ENCODE results near the gene HOXB1.

HOXB1 gene

DNA sequence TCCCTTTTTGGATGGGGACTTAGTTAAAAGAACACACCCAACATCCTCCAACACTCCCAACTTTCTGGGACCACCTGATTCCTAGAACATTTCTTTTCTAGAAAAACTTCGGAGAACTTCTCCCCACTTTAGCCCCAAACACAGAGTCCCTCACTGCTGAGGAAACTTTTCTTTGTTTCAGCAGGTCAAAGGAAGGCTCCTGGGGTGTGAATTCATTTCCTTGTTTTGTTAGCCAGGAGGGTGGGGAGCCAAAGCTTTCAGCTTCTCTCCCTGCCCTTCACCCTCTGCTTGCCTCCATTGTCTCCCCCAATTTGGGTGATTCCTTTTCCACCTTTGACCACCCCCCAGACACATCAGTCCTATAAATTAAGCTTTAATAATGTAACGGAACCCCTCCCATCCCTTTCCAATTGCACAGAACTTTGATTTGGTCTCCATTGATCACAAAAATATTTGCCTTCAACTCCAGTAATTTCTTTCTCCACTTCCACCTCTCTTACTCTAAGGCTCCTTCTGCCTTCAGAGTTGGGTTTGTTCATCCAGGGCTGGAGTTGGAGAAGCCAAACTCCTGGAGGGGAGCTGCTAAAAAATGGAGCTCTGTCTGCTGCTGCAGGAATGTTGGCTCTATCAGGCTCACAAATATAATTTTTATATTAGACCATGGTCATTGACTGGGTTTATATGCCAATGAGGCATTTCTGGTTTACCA lies 37.0 kb upstream of the HOXB1 start:
- no peak for DNase-seq (ENCODE audit: low read depth, low spot score)

DNA sequence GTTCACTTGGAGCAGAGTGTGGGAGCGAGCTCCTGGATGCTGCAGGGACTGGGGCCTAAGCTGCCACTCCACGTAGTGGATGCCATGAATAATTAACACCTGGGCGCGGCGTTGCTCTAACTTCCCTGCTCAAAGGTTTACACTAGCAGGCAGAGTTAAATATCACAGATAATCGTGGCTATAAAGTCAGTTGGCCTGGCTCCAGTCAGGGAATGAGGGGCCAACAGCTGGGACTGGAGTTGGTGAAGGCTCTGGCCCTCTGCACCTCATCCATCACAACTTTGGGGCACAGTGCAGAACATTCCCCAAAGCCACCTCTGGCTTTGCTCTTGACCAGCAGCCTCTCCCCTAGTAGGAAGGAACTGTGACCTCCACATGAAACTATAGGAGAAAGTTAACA lies 36.4 kb upstream of the HOXB1 start:
- DNase-seq (ENCODE audit: low read depth, low spot score): no peak

DNA sequence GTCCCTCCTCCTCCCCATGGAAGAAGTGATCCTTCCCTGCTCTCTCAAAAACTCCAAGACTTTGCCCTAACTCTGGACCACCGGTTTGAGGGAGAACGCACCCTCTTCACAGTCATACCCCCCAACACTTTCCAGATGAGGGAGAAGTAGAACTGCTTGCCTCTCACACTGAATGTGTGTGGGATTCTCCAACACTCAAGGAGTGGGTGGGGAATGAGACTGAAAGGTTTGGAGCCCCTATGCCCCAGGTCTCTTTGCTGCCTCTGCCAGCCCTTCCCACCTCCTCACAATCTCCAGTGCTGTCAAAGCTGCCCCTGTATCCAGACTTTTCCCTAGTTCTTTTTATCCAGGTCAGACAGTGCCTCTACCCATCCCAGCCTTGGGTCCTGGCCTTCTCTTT lies 35.9 kb upstream of the HOXB1 start:
- DNase-seq (ENCODE audit: low read depth, low spot score): no peak

DNA sequence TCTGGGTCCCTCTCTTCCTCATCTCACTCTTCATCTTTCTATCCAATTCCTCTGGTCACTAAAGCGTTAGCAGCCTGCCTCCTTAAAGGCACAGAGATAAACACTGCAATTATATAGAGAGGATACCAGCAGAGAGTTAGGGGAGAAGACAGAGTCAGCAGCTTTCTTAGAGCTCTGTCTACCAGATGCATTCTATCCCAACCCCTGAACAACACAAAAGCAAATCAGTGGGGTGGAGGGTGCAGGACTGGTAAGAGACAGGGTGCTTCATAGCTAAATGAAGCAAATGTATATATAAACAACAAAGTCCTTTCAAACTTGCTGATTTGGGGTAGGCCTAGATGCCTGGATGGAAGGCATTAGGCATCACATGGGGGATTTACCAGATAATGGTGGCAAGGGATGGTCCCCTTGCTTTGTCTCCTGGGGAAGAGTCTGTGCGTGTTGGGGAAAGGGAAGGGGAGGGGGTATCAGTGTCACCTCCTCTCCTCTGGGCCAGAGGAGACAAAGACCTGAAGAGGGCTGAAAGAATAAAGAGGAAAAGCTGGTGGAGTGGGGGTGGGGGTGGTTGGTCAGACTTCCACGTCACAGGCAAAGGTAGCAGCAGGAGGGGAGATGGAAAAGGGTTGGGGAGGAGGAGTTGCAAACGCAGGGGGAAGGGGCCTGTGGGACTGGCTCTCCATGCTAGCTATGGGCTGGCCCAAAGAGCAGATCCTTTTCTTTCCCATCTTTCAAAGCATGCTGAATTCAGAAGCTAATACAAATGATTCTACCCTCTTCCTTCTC lies 35.3 kb upstream of the HOXB1 start:
- no peak for DNase-seq (ENCODE audit: low read depth, low spot score)

DNA sequence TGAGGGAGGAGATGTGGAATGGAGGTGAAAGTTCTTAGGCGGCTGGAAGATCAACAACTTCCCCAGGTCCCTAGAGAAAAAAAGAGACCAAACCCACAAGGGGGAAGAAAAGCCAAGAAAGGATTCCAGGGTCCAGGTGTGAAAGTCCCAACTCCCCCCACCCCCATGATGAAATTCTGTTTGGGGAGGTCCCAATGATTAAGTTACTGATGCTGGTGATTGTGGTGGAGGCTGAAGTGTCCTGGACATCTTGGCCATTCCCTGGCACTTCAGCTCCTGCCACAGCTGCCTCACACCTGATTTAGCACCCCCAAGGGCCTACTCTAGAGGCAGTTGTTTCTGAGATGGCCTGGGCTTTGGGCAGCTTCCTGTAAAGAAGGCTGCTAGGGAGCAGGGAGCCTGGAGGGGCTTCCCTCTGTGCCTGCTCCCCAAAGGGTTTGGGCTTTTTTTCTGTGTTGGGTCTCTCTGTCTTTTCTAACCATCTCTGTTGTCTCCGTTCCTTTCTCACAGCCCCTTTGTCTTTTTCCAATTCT lies 34.3 kb upstream of the HOXB1 start:
- DNase-seq (ENCODE audit: low read depth, low spot score): no peak

DNA sequence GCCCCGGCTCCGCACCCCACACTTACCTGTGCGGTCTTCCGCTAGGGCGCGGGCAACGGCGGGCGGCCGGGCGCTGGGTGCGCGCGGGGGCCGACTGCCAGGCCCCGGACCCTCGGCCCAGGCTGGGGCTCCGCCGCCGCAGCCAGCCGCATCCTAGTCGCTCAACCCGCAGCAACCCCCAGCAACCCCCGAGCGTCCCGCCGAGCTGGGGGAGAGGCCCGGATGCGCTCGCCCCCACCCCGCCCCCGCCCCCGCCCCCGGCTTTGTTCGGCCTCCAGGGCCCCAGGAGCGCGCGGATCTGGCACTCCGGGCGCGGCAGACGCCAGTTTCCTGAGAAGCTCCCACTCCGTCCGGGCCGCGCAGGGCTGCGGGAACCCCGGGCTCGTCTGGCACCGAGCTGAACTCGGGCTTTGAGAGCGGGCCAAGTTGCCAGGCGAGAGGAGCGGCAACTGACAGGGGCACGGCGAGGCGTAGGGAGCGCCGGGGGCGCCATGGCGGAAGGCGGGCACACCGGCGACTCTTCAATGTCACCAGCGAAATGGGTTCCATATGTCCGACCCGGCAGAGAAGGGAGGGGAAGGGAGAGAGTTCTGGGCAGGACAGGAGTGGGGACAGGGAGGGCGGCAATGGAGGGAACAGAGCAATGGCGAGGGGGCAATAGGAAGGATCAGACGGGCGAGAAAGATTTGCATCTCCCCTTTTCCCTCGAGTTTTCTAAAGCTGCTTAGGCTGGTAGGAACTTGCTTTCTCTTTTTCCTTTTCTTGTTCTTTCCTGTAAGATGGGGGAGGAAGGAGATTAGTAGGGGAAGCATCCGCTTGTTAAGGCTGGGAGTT lies 33.6 kb upstream of the HOXB1 start:
- no peak for DNase-seq (ENCODE audit: low read depth, low spot score)

DNA sequence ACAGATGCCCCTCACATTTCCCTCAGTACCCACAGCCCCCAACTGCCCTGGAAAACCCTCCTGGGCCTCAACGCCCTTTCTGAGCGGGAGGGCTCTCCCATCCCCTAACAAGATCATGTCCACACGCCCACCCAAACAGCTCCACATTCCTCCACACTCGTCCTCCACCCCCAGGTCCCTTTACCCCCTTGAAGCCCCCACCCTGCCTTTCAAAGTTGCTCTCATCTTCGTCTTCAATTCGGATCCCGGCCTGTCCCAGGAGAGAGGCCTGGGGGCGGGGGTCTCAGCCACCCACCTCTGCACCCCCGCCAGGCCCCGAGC lies 33.0 kb upstream of the HOXB1 start:
- DNase-seq (ENCODE audit: low read depth, low spot score): no peak

DNA sequence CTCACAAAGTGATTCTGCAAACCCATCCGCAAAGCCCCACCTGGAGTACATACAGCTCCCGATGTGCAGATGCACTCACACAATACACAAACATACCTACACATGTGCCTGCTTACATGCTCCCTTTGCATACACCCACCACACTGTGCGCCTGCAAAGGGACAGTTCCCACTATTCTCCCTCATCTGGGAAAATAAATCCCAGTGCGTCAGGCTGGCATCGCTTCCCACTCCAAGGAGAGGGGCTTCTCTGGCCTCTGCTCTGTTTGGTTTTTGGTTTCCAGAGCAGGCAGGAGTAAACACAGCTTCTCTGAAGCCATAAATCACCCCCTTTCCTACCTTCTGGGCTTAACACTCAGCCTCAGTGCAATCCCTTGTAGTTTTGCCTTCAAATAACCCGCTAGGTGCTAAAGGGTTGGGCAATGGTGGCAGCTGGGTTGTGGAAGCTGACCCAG lies 32.6 kb upstream of the HOXB1 start:
- no peak for DNase-seq (ENCODE audit: low read depth, low spot score)

DNA sequence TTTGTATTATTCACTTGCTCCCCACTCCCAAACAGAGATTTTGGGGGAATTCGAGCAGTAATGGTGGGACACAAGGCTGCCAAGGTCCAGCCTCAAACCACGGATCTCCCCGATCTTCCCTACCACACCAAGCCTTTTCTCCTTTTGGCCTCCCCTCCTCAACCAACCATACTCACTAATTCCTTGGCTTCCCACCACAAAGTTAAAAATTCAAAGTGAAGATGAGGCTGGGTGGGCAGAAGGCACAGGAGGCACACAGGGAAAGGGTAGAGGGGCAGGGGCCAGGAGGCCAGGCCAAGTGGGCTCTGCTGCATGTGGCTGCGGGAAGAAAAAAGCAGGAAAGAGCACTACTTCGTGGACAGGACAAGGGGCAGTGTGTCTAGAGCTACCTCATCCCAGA lies 32.1 kb upstream of the HOXB1 start:
- no peak for DNase-seq (ENCODE audit: low read depth, low spot score)

DNA sequence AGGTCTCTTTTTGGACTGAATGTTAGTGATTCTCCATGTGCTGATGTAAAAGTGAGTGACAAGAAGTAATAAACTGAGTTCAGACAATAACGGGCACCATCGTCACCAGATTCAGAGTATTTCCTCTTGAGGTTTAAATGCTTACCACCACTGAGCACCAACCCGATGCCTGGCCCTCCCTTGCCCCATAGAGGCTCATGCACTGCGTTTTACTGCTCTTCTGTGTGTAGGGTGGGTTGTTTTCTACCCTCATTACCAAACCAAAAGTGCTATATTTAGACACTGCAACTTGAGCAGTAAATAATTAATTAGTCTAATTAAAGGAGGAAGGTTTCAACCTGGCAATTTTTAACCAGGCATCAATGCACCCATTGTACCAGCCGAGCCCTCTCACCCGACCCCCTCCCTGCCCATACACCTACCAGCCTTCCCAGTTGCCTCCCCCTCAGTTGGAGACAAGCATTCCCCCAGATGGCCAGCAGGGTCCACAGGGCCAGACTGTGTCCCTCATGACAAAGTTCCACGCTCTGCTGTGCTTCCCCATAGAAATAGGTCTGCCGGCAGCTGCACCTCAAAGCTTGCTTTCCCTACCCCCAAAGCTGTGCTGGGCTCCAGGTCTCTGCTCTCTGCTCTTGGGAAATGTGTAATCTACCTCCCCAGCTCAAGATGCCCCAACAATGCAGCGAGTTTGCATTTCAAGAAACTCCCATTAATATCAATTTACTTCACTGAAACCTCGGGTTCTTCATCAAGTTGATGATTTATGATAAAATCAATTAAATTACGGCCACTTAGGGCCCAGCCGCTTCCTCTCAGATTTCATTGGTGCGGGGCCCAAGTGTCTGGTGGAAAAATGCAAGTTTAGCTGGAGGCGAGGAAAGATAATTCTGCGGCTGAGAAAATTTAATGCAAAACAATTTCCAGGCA lies 31.3 kb upstream of the HOXB1 start:
- DNase-seq (ENCODE audit: low read depth, low spot score): no peak

DNA sequence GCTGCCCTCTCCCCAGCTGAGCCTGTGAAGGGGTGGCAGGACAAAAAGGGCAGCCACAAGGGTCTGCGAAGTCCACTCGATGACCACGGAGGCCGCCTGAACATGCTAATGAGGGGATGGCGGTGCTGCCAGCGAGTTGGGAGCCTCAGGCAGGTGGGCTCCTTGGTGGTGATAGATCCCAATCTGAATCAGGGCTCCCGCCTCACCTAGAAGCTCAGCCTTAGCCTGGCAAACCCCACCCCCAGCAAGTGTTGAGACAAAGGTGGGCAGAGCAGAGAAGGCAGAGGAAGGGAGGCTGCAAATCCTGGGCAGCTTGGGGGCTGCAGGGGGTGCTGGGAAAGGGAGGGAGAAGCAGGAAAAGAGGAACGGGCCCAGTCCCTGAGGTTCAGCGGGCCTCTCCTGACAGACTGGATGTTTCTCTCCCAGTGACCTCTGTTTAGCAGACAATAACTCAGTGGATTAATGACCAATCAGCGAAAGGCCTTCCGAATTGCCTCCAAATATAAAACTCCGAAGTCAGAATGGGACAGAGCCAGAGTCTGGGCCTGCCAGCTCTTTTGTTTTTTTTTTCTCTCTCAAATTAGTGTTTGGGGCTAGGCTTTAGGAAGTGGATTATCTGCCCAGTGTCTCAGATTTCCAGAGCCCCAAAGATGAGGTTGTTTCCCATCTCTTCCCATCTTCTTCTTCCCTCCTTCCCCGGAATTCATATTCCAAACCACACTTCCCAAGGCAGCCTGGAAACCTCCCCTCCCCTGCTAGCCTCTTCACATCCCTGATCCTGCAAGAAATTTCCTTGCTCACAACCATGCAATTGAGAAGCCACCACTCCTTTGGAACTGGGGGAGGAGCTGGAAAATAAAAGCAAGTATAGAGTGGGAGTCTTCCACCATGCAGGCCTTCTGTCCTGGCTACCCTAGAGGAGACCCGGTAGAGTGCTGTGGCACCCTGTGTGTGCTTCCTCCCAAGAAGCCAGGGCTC lies 29.3 kb upstream of the HOXB1 start:
- DNase-seq (ENCODE audit: low read depth, low spot score): no peak

DNA sequence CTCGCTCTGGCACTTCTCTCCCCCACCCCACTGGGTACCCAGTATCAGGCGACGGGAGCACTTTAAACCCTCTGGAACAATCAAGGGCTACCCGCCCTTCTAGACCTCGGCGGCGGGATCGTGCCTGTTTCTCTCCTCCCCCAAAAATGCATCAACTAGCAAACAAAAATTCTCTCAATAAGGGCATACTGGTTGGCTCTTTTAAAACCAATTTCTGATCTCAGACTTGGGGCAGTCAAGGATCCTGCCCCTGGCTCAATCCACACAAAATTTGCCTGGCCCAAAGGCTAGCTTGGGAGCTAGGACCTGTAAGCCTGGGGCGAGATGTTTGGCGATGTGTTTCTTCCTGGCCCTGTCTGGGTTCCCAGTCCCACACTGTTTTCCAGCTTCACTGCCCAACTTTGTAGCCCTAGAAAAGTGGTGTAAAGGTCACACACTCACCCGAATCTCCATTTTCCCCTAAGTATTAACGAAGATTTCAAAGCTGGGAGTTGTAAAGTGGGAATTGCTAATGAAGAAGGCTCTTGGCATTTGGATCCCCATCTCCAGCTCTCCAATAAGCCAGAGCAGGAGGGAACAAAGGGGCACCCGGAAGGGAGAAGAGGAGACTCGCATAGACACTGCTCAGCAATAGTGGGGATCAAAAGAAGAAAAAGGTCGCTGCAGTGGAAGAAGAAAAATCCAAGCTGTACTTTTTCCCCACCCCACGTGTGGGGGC lies 28.5 kb upstream of the HOXB1 start:
- DNase-seq (ENCODE audit: low read depth, low spot score): no peak

DNA sequence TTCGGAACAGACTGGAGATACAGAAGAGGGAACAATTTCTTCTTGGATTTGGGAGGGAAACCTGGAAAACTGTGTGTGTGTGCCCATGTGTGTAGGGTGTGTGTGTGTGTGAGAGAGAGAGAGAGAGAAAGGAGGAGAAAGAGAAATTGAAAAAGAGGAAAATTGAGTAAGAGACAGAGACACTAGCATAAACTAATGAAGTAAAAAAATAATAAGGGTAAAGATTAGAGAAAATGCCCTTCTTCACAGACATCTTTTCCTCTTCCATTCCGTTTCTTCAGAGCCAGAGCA lies 28.0 kb upstream of the HOXB1 start:
- no peak for DNase-seq (ENCODE audit: low read depth, low spot score)

DNA sequence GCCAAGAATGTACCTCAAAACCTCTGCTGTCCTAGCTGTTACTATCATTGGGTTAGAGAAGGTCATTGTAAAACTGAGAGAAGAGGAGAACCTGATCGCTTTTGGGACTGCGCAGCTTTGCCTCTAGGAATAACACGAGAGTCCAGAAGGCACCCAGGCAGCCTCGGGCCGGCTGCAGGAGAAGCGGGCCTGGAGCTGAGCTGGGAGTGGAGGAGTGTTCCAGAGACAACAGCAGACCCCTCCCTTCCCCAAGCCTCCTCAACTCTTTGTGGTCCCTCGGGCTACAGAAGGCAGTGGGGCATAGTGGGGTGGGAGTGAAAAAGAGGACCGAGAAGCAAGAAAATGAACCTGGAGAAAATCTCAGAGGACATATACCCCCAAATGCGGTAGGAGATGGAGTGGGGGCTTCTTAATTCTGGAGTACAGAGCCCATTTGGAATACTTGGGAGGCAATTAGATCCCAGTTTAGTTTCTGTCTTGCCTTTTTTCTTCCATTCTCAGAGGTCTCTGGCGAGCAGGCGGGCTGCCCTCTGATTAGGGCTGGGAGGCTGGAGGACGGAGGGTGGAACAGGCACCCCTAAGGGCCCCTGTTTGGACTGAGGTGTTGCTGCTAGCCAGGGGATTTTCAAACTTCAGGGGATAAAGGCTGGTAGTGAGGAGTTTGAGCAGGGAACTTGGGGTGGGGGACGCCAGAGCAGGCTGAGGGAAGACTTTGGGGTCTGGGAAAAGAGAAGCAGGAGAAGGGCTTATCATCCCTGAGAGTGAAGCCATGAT lies 27.4 kb upstream of the HOXB1 start:
- no peak for DNase-seq (ENCODE audit: low read depth, low spot score)

DNA sequence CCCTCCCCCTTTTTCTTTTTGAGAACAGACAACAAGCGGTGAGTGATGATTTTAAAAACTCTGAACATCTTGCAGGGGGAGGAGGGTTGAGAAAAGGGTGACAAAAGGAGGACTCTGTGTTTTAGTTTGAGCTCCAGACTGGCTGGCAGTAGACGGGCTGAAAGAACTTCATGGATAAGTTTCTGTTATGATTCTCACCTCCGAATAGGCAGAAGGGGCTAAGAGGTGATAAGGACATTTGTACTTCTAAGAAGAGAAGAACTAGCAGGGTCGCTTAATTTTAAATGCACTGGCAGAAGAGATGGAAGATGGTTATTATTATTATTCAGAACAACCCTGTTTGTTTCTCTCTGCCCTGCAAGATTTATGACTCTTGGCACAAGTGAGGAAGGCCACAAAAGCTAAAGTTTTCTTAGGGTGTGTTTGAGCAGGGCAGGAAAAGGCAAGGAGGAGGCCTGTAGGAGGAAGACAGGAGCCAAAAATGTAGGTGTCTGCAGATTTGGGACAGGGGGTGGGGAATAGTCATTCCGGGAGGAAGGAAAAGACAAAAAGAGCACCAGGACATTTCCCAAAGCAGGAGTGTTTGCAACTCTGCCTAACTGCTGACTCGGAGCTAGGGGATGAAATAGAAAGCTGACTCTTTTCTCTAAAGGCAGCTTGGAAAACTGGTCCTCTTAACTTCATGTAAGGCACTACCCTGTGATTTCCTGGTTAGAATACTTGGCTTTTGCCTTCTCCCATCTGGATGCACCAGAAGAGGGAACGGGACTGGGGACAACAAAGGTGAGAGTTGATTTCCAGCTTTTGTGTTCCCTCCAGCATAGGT lies 26.0 kb upstream of the HOXB1 start:
- no peak for DNase-seq (ENCODE audit: low read depth, low spot score)

DNA sequence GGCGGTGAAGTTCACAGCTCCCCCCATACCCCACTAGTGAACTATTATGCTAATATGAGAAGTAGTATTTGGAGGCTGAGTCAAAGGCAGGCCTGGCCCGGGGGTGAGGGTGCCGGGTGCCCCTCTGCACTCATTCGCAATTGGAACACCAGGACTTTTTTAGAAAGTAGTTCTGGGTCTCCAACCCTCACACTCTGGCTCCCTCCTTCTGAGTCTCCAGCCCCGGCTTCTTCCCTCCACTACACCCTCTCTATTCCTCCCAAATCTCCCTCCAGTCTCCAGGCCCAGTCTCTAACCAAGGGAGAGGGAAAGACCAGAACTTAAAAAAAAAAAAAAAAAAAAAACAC lies 25.4 kb upstream of the HOXB1 start:
- no peak for DNase-seq (ENCODE audit: low read depth, low spot score)

DNA sequence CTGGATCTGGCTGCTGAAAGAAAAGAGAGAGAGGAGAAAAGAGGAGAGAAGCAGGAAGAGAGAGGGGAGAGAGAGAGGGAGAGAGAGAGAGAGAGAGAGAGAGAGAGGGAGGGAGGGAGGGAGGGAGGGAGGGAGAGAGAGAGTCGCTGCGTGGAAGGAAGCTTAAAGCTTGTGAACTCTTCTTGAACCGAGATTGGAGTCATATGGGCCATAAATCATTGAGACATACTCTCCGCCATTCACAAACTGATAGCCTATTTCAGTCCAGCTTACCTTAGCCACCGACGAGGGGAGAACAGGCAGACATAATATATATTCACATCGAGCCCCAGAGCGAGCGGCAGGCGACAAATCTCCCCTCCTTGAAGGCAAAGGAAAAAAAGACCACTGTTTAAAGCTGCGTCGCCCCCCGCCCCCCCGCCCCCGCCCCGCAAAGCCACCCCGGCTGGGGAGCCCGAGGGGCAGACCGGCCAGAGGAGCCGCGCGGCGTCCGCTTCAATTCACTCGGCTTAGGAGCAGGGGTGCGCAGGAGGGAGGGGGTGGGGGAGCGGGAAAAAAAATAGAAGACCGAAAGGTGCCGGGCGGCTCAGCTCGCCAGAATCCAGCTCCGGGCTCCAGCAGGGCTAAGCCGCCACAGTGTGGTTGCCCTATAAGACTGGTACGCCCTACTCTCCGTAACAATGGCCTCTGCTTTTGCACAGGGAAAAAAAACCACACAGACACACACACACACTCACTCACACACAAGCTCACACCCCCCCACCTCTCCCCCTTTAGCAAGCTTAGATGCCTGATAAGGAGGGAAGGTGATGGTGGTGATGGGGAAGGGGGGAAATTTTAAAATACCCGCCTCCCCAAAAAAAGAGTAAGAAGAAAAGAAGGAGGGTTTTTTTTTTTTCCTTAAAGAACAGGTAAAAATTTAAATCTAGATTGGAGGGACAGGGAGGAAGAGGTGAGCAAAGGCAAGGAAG lies 24.7 kb upstream of the HOXB1 start:
- no peak for DNase-seq (ENCODE audit: low read depth, low spot score)

Data from iPS DF 19.7 (cell line).